K562 (cell line): ENCODE results near the gene NEUROD4. TPM values are rescaled to one million over a fixed set of nuclear protein-coding genes. Genes with fewer than 3 reads are reported as not detected.

Experiments used
- AFF1 ChIP-seq, 2 experiments: fragments of 450-650 bp; IDR thresholded peaks; 2 replicates each; pipeline ENCODE4 v1.6.1; 2018; ENCODE audit warnings: mild to moderate bottlenecking in 2 of 2, low read depth in 1 of 2; ENCODE audit not compliant: partially characterized antibody in 2 of 2
- CBFA2T3 ChIP-seq: fragments of 450-650 bp; IDR thresholded peaks from 2 replicates; pipeline ENCODE4 v1.6.1; 2017
- CEBPG ChIP-seq, 3 experiments: fragments of 200-800 bp in 1 of 3; sonication (Bioruptor generic) in 1 of 3; sonication (generic) in 1 of 3; formaldehyde crosslinking in 1 of 3; IDR thresholded peaks in 2 of 3; conservative IDR thresholded peaks in 1 of 3; 2 replicates each; pipeline versions ENCODE4 v1.6.1 to v1.8.0; 2016 to 2022; ENCODE audit warnings: missing compliant biosample characterization in 2 of 3, missing genetic modification characterization in 2 of 3, mild to moderate bottlenecking in 1 of 3, missing genetic modification reagents in 1 of 3
- EGR1 ChIP-seq: fragments of 450-650 bp; conservative IDR thresholded peaks from 2 replicates; pipeline ENCODE4 v1.6.1; 2017; ENCODE audit warnings: mild to moderate bottlenecking
- FOXP4 ChIP-seq: sonication (generic); formaldehyde crosslinking; IDR thresholded peaks from 2 replicates; pipeline ENCODE4 v1.8.0; 2022; ENCODE audit warnings: mild to moderate bottlenecking, missing genetic modification reagents, borderline replicate concordance
- THAP7 ChIP-seq: fragments of 250-450 bp; sonication (Bioruptor Pico); IDR thresholded peaks from 2 replicates; pipeline ENCODE4 v1.5.0; 2021
- ZNF785 ChIP-seq: fragments of 250-450 bp; sonication (Bioruptor Pico); IDR thresholded peaks from 2 replicates; pipeline ENCODE4 v1.4.0; 2020; ENCODE audit warnings: mild to moderate bottlenecking
- polyA plus RNA-seq, 8 experiments: library from polyadenylated mRNA; depleted of rRNA in 4 of 8; stranded (reverse) in 5 of 8; unstranded in 3 of 8; fragments of >200 nt; fragmentation: Nextera tagmentation in 2 of 8; fragmentation: Illumina TruSeq in 1 of 8; extraction: Ambion mirVana in 2 of 8; extraction: Trizol in 1 of 8; gene quantifications; 2 replicates each; pipeline versions ENCODE4 v1.2.1 to v1.2.3, GENCODE V29; 2011 to 2014; ENCODE audit warnings: inconsistent platforms in 1 of 8, missing spikeins in 1 of 8
- total RNA-seq, 7 experiments: library from RNA; depleted of rRNA in 6 of 7; stranded (reverse); fragments of >200 nt in 6 of 7; fragmentation: Illumina TruSeq in 2 of 7; extraction: Trizol in 2 of 7; gene quantifications; 2 replicates each; pipeline versions ENCODE4 v1.2.1 to v1.2.3, GENCODE V29; 2011 to 2021; ENCODE audit warnings: low replicate concordance in 1 of 7

The NEUROD4 gene
- total and polyA plus RNA-seq, 9 of the 15 experiments (the other 6 are each of a cell fraction or from before 2014, with no cell fraction given) = not detected

- no peak for TF ChIP-seq CEBPG (CRISPR knock-in tag; IDR thresholded peaks at IDR 0.05)
- no peak for TF ChIP-seq CEBPG (tag; conservative IDR thresholded peaks at IDR 0.05 in 1 of 2, IDR thresholded peaks at IDR 0.05 in 1 of 2)
- TF ChIP-seq FOXP4 (CRISPR knock-in tag) = no peak
- TF ChIP-seq ZNF785 (CRISPR knock-in tag) = no peak
- no peak for TF ChIP-seq CBFA2T3
- TF ChIP-seq AFF1 (IDR thresholded peaks at IDR 0.05; ENCODE audit: low read depth in 1 of 2, partially characterized antibody in 2 of 2) = no peak
- no peak for TF ChIP-seq EGR1
- no peak for TF ChIP-seq THAP7
These were observed 45.5 kb upstream of the NEUROD4 start (continued) for GRCh38 chr12:54974279-54974678.
